ENCODE results near the gene IGSF21. TPM values are rescaled to one million over a fixed set of nuclear protein-coding genes. Genes with fewer than 3 reads are reported as not detected.

IGSF21 gene
- total and polyA plus RNA-seq, 11 donors: 0.54 to 2.2 (median 0.94) TPM; not detected in 1

DNA sequence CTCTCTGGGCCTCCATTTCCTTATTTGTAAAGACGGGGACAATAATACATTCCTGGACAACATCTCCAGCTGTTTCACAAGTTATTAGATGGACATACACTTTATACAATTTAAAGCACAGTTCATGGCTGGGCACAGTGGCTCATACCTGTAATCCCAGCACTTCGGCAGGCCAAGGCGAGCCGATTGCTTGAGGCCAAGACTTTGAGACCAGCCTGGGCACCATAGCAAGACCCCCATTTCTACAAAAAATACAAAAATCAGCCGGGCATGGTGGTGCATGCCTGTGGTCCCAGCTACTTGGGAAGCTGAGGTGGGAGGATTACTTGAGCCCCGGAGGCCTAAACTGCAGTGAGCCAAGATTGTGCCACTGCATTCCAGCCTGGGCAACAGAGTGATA, 34.1 kb downstream of the IGSF21 start:
- no peak for ATAC-seq
- Histone ChIP-seq H3K9me3 (no peaks in the 10 kb centered on the region), H3K27ac (no peak overlapping the region), H3K36me3 (no peaks in the 10 kb centered on the region), H3K4me1 (peaks cover 0 to 4% (median 0%) of the 10 kb centered on the region in 12 donors), H3K4me3 (no peak overlapping the region), H3K27me3 (peaks cover 0 to 35% (median 8%) of the 10 kb centered on the region in 9 donors)
- intact Hi-C loops (cut with DNase I): no loop called here
- no peak for DNase-seq
- TF ChIP-seq, protein P1, sequence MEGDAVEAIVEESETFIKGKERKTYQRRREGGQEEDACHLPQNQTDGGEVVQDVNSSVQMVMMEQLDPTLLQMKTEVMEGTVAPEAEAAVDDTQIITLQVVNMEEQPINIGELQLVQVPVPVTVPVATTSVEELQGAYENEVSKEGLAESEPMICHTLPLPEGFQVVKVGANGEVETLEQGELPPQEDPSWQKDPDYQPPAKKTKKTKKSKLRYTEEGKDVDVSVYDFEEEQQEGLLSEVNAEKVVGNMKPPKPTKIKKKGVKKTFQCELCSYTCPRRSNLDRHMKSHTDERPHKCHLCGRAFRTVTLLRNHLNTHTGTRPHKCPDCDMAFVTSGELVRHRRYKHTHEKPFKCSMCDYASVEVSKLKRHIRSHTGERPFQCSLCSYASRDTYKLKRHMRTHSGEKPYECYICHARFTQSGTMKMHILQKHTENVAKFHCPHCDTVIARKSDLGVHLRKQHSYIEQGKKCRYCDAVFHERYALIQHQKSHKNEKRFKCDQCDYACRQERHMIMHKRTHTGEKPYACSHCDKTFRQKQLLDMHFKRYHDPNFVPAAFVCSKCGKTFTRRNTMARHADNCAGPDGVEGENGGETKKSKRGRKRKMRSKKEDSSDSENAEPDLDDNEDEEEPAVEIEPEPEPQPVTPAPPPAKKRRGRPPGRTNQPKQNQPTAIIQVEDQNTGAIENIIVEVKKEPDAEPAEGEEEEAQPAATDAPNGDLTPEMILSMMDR (IDR thresholded peaks at IDR 0.05): no peak
- no peak for TF ChIP-seq POLR2A (IDR thresholded peaks at IDR 0.05)
- WGBS, 4 donors: 83 to 87% (median 85%) methylated on average over 6 of the region's 6 CpGs

DNA sequence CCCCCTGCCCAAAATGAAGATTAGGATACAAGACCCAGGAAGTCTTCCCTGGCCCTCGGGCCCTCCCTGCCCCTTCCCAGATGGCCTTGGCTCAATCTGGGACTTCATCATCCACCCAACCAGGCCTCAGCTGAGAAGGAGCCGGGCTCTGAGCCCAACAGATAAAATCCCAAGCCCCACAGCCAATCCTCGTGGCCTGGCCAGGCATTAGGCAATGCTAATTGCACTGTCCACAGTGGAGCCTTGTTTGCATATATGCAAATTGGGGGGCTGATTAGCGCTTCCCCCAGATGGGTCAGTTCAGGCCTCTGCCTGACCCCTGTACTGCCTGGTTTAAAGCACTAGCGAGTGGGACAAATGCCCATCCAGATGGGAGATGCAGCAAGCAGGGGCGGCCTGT, 34.9 kb downstream of the IGSF21 start:
- TF ChIP-seq, protein P1 (IDR thresholded peaks at IDR 0.05): no peak
- no peak for TF ChIP-seq POLR2A (IDR thresholded peaks at IDR 0.05)
- H3K4me1 ChIP-seq: peaks cover 0 to 4% (median 0%) of the 10 kb centered on the region in 12 donors
- H3K9me3 ChIP-seq: no peaks in the 10 kb centered on the region
- H3K27ac ChIP-seq: no peak overlapping the region
- H3K36me3 ChIP-seq: no peaks in the 10 kb centered on the region
- ATAC-seq (peak in 1 of 4 donors; percentile 6), DNase-seq (no peak)
- no peak overlapping the region for H3K4me3 ChIP-seq
- intact Hi-C loops (cut with DNase I): no loop called here
- WGBS, 4 donors: 53 to 62% (median 60%) methylated on average over 6 of the region's 6 CpGs
- peaks cover 0 to 30% (median 8%) of the 10 kb centered on the region in 9 donors for H3K27me3 ChIP-seq

DNA sequence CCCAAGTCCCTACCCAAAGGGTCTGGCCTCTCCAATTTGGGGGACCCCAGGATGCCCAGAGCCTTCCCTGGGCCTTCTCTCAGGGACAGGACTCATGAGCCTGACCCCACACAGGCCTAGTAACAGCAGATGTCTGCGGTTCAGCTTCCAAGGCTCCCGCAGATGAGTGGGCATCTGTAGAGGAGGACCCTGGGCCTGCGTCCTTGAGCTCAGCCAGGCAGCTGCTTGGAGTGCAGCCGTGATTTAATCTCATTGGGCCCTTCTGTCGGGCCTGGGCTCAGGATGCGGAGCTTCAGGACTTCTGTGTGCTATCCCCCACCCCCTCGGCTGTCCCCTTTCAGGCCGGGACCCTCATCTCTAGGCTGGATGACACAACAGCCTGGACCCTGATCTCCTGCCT, 35.4 kb downstream of the IGSF21 start:
- H3K36me3 ChIP-seq: no peaks in the 10 kb centered on the region
- H3K9me3 ChIP-seq: no peaks in the 10 kb centered on the region
- peaks cover 0 to 4% (median 0%) of the 10 kb centered on the region in 12 donors for H3K4me1 ChIP-seq
- DNase-seq (no peak), ATAC-seq (peak in 1 of 4 donors; percentile 8)
- no peak overlapping the region for H3K27ac ChIP-seq
- TF ChIP-seq, protein P1 (IDR thresholded peaks at IDR 0.05): no peak
- TF ChIP-seq POLR2A (IDR thresholded peaks at IDR 0.05): no peak
- H3K4me3 ChIP-seq: no peak overlapping the region
- intact Hi-C loops (cut with DNase I): no loop called here
- peaks cover 0 to 25% (median 8%) of the 10 kb centered on the region in 9 donors for H3K27me3 ChIP-seq
- WGBS, 4 donors: 75 to 83% (median 79%) methylated on average over 5 to 8 of the region's 8 CpGs

DNA sequence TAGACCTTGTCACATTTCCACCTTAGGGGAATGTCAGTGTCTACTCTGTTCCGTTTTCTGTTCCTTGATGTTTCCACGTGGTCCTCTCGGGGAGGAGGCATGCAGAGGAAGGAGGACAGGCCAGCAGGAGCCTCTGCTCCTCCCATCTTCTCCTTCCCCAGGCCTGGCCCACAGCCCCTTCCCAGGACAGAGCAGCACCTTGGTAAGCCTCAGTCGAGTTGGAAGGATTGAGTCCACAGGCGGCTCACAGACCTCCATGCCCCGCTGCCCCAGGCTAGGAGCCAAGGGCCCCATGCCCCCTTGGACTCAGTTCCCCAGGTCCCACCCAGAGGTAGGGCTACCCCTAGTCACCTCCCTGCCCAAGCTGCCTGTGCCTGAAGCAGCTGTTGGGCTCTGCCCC, 36.5 kb downstream of the IGSF21 start:
- Histone ChIP-seq H3K4me1 (peaks cover 0 to 4% (median 0%) of the 10 kb centered on the region in 12 donors), H3K36me3 (no peaks in the 10 kb centered on the region), H3K4me3 (no peak overlapping the region), H3K27me3 (peaks cover 0 to 15% (median 5%) of the 10 kb centered on the region in 9 donors), H3K27ac (no peak overlapping the region), H3K9me3 (no peaks in the 10 kb centered on the region)
- WGBS, 4 donors: 52 to 66% (median 63%) methylated on average over 5 to 6 of the region's 6 CpGs
- ATAC-seq: no peak
- DNase-seq: no peak
- TF ChIP-seq, protein P1 (IDR thresholded peaks at IDR 0.05): no peak
- no peak for TF ChIP-seq POLR2A (IDR thresholded peaks at IDR 0.05)
- intact Hi-C loops (cut with DNase I): no loop called here
